PC-9 (cell line): ENCODE results near the gene SPATA20. TPM values are rescaled to one million over a fixed set of nuclear protein-coding genes. Genes with fewer than 3 reads are reported as not detected.

Experiments
- BruUV-seq: library from RNA; stranded (reverse); fragments of 400-500 nt; replicated peaks from 2 replicates; lab custom pipeline; 2021; lab: Mats Ljungman, UMichigan
- CTCF ChIA-PET: fragments of 300-600 bp; sonication (Branson Sonifier 250); formaldehyde crosslinking; loops from one replicate; lab custom pipeline; 2022; ENCODE audit warnings: antibody characterized with exemption; lab: Charles Lee
- POLR2A ChIA-PET: fragments of 300-600 bp; sonication (Branson Sonifier 250); formaldehyde crosslinking; loops from one replicate; lab custom pipeline; 2022; ENCODE audit warnings: antibody characterized with exemption; ENCODE audit not compliant: unreplicated experiment; lab: Charles Lee
- DNase-seq, 2 experiments: peaks; one replicate each; pipeline versions ENCODE4 v3.0.0 to v3.0.0-alpha.2; 2015 to 2022; ENCODE audit warnings: mixed read lengths in 1 of 2
- H2AFZ ChIP-seq: fragments of 200-600 bp; sonication (generic); 2 replicates; pipeline ENCODE4 v1.8.1; 2017; ENCODE audit warnings: antibody characterized with exemption
- H3F3A ChIP-seq: fragments of 200-600 bp; sonication (generic); 2 replicates; pipeline ENCODE4 v1.8.1; 2017; ENCODE audit warnings: antibody characterized with exemption, mild to moderate bottlenecking, low read depth; ENCODE audit not compliant: insufficient read depth
- H3K27ac ChIP-seq: fragments of 200-600 bp; sonication (generic); 2 replicates; pipeline ENCODE4 v1.6.1; 2016; ENCODE audit warnings: mixed run types
- H3K27me3 ChIP-seq: fragments of 200-600 bp; sonication (generic); 2 replicates; pipeline ENCODE4 v1.6.1; 2016; ENCODE audit warnings: low read depth, mixed run types; ENCODE audit not compliant: insufficient read depth
- H3K36me3 ChIP-seq: fragments of 200-600 bp; sonication (generic); 2 replicates; pipeline ENCODE4 v1.6.1; 2016; ENCODE audit warnings: low read depth, mixed run types
- H3K4me1 ChIP-seq: fragments of 200-600 bp; sonication (generic); replicated peaks from 2 replicates; pipeline ENCODE4 v1.6.1; 2016; ENCODE audit warnings: mixed run types; ENCODE audit not compliant: insufficient read depth
- H3K4me2 ChIP-seq: fragments of 200-600 bp; sonication (generic); 2 replicates; pipeline ENCODE4 v1.6.1; 2017; ENCODE audit warnings: mixed run types
- H3K4me3 ChIP-seq: fragments of 200-600 bp; sonication (generic); 2 replicates; pipeline ENCODE4 v1.6.1; 2016; ENCODE audit warnings: mixed run types
- H3K79me2 ChIP-seq: fragments of 200-600 bp; sonication (generic); 2 replicates; pipeline ENCODE4 v1.6.1; 2017; ENCODE audit warnings: low read depth, mixed run types
- H3K9me2 ChIP-seq: fragments of 200-600 bp; sonication (generic); 2 replicates; pipeline ENCODE4 v1.8.1; 2017; ENCODE audit warnings: mild to moderate bottlenecking; ENCODE audit not compliant: insufficient read depth
- H3K9me3 ChIP-seq: fragments of 200-600 bp; sonication (generic); 2 replicates; pipeline ENCODE4 v1.8.1; 2016; ENCODE audit warnings: low read depth; ENCODE audit not compliant: insufficient read depth
- H4K20me1 ChIP-seq: fragments of 200-600 bp; sonication (generic); 2 replicates; pipeline ENCODE4 v1.8.1; 2017; ENCODE audit not compliant: insufficient read depth
- EZH2 ChIP-seq: fragments of 200-600 bp; sonication (generic); IDR thresholded peaks from 2 replicates; pipeline ENCODE4 v1.8.0; 2017; ENCODE audit warnings: antibody characterized with exemption, low read depth
- intact Hi-C: fragments of 100-400 bp; cut with micrococcal nuclease; formaldehyde crosslinking; loops from one replicate; pipeline ENCODE4 v1.10.0; 2022; ENCODE audit not compliant: unreplicated experiment
- total RNA-seq: library from RNA; stranded (reverse); gene quantifications from 2 replicates; pipeline ENCODE4 v1.2.3, GENCODE V29; 2021
- TF ChIP-seq, protein P1 (sequence below): fragments of 200-600 bp; sonication (generic); conservative IDR thresholded peaks from 2 replicates; pipeline ENCODE4 v1.6.1; 2017; ENCODE audit warnings: mixed run types, antibody characterized with exemption, mild to moderate bottlenecking, moderate library complexity

SPATA20 gene
- total RNA-seq, 1 experiment from 2014 or later = 41.5 TPM

DNA sequence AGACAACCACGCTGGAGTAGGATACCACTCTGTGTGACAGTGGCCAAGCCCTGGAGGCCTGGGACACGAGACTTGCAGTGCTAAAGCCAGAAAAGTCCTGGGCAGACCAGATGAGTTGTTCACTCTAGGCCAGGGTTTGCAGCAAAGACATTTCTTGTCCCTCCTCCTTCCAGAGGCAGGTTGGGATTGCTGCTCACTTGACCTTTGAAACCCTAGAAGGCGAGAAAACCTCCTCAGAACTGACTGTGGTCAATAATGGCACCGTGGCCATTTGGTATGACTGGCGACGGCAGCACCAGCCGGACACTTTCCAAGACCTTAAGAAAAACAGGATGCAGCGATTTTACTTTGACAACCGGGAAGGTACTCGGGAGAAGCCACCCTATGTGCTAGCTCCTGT is 24.2 kb upstream of the SPATA20 start:
- Histone ChIP-seq H3K4me1 (peaks cover 9% of the 10 kb centered on the region), H3K4me3 (no peak overlapping the region), H3K4me2 (no peak overlapping the region), H3K27me3 (no peaks in the 10 kb centered on the region), H3K27ac (no peak overlapping the region), H3F3A (peaks cover 14% of the 10 kb centered on the region), H3K79me2 (no peaks in the 10 kb centered on the region), H3K36me3 (no peaks in the 10 kb centered on the region), H3K9me2 (no peaks in the 10 kb centered on the region), H4K20me1 (no peaks in the 10 kb centered on the region), H3K9me3 (no peaks in the 10 kb centered on the region), H2AFZ (no peak overlapping the region)
- no TSS peak for BruUV-seq
- TF ChIP-seq EZH2 = no peak
- POLR2A ChIA-PET = no interaction called here
- CTCF ChIA-PET = interaction anchor here (0.7 kb wide), 1 partner anchor 32 kb away, joined by 3 read pairs; no protein-coding TSS in a partner anchor
- intact Hi-C loops = no loop called here
- no peak for DNase-seq

DNA sequence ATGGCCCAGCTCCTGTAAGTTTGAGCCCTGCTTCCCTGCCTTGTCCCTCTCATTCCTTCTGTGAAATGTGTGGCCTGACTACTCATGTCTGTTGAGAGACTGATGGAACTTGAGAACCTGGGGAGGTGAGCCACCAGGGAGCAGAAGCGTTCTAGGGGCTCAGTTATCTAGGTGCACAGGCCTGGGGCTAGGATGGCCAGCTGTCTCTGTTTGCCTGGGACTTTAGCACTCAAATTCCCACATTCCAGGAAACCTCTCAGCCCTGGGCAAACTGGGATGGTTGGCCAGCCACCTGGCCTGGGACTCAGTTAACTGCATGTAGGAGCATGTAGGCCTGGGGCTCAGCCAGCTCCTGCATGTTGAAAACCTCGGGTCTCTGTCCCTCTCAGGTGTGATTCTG is 23.8 kb upstream of the SPATA20 start:
- Histone ChIP-seq H4K20me1 (no peaks in the 10 kb centered on the region), H3K4me3 (no peak overlapping the region), H3K4me1 (peaks cover 9% of the 10 kb centered on the region), H3K79me2 (no peaks in the 10 kb centered on the region), H3K27me3 (no peaks in the 10 kb centered on the region), H2AFZ (no peak overlapping the region), H3K9me3 (no peaks in the 10 kb centered on the region), H3K9me2 (no peaks in the 10 kb centered on the region), H3K36me3 (no peaks in the 10 kb centered on the region), H3F3A (peaks cover 14% of the 10 kb centered on the region), H3K27ac (no peak overlapping the region), H3K4me2 (no peak overlapping the region)
- intact Hi-C loops = no loop called here
- BruUV-seq = no TSS peak
- ChIA-PET POLR2A (no interaction called here), CTCF (interaction anchor here (0.7 kb wide), 1 partner anchor 32 kb away, joined by 3 read pairs; no protein-coding TSS in a partner anchor)
- DNase-seq = no peak
- TF ChIP-seq, protein P1, sequence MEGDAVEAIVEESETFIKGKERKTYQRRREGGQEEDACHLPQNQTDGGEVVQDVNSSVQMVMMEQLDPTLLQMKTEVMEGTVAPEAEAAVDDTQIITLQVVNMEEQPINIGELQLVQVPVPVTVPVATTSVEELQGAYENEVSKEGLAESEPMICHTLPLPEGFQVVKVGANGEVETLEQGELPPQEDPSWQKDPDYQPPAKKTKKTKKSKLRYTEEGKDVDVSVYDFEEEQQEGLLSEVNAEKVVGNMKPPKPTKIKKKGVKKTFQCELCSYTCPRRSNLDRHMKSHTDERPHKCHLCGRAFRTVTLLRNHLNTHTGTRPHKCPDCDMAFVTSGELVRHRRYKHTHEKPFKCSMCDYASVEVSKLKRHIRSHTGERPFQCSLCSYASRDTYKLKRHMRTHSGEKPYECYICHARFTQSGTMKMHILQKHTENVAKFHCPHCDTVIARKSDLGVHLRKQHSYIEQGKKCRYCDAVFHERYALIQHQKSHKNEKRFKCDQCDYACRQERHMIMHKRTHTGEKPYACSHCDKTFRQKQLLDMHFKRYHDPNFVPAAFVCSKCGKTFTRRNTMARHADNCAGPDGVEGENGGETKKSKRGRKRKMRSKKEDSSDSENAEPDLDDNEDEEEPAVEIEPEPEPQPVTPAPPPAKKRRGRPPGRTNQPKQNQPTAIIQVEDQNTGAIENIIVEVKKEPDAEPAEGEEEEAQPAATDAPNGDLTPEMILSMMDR = no peak
- no peak for TF ChIP-seq EZH2

DNA sequence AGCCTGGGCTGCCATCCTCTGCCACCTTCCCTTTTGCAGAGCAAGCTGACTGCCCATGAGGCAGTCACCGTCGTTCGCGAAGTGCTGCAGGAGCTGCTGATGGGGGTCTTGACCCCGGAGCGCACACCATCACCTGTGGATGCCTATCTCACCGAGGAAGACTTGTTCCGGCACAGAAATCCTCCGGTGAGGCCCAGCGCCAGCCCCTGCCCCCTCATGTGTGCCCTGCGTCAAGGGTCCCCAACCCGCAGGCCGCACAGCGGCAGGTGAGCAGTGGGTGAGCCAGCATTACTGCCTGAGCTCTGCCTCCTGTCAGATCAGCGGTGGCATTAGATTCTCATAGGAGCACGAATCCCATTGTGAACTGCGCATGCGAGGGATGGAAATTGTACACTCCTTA is 22.1 kb upstream of the SPATA20 start:
- Histone ChIP-seq H3K9me2 (no peaks in the 10 kb centered on the region), H3K79me2 (no peaks in the 10 kb centered on the region), H3K4me2 (no peak overlapping the region), H3K4me3 (no peak overlapping the region), H2AFZ (no peak overlapping the region), H3K9me3 (no peaks in the 10 kb centered on the region), H3K27me3 (no peaks in the 10 kb centered on the region), H3F3A (no peaks in the 10 kb centered on the region), H4K20me1 (no peaks in the 10 kb centered on the region), H3K27ac (no peak overlapping the region), H3K36me3 (no peaks in the 10 kb centered on the region), H3K4me1 (peaks cover 1% of the 10 kb centered on the region; the same call in 1 of the 2 replicates)
- ChIA-PET POLR2A (no interaction called here), CTCF (no interaction called here)
- intact Hi-C loops = no loop called here
- no peak for DNase-seq
- TF ChIP-seq EZH2 = no peak
- TF ChIP-seq, protein P1 = no peak
- BruUV-seq = no TSS peak

DNA sequence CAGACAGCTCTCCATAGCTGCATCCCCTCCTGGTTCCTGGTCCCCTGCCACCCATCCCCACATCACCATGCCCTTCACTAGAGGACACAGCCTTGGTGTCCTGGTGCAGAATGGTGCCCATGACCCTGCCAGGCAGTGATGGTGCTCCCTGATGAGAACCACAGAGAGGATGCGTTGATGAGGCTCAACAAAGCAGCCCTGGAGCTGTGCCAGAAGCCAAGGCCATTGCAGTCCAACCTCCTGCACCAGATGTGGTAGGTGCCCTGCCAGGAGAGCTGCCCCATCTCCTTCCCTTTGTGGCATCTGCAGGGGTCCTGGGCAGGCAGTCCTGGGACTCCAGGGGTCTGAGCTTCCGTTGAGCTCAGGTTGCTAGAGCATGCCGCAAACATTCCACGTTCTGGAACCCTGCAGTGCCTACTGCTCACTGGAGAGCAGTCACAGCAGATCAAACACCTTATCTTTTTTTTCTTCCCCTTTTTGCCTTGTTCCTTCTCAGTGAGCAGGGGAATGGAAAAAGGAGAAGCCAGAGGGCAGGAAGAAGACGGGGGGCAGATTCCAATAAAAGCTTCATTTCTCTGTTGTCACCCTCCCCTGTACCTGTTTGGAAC is 19.7 kb upstream of the SPATA20 start:
- peaks cover 12% of the 10 kb centered on the region; the same call in 1 of the 2 replicates for H3F3A ChIP-seq
- no peak for DNase-seq
- H4K20me1 ChIP-seq = no peaks in the 10 kb centered on the region
- ChIA-PET CTCF (interaction anchor here (0.6 kb wide), 1 partner anchor 49 kb away, joined by 12 read pairs; no protein-coding TSS in a partner anchor), POLR2A (no interaction called here)
- no peak overlapping the region for H2AFZ ChIP-seq
- no peak for TF ChIP-seq EZH2
- TF ChIP-seq, protein P1 = no peak
- no peak overlapping the region for H3K27ac ChIP-seq
- BruUV-seq = no TSS peak
- H3K4me3 ChIP-seq = no peak overlapping the region
- peaks cover 15% of the 10 kb centered on the region for H3K4me1 ChIP-seq
- no peaks in the 10 kb centered on the region for H3K9me2 ChIP-seq
- H3K36me3 ChIP-seq = no peaks in the 10 kb centered on the region
- H3K9me3 ChIP-seq = no peaks in the 10 kb centered on the region
- 0 out of 2 replicates have a peak, but pooled peaks cover 4% of the 10 kb centered on the region for H3K79me2 ChIP-seq
- no peak overlapping the region for H3K4me2 ChIP-seq
- no peaks in the 10 kb centered on the region for H3K27me3 ChIP-seq
- intact Hi-C loops = no loop called here
